Measurements from ENCODE around the gene ELN. TPM values are rescaled to one million over a fixed set of nuclear protein-coding genes. Genes with fewer than 3 reads are reported as not detected.

ELN gene
- total and polyA plus RNA-seq, 2 of the 8 experiments (the other 6 are each of a cell fraction or from before 2014, with no cell fraction given), result 5.1 to 5.6 TPM

DNA sequence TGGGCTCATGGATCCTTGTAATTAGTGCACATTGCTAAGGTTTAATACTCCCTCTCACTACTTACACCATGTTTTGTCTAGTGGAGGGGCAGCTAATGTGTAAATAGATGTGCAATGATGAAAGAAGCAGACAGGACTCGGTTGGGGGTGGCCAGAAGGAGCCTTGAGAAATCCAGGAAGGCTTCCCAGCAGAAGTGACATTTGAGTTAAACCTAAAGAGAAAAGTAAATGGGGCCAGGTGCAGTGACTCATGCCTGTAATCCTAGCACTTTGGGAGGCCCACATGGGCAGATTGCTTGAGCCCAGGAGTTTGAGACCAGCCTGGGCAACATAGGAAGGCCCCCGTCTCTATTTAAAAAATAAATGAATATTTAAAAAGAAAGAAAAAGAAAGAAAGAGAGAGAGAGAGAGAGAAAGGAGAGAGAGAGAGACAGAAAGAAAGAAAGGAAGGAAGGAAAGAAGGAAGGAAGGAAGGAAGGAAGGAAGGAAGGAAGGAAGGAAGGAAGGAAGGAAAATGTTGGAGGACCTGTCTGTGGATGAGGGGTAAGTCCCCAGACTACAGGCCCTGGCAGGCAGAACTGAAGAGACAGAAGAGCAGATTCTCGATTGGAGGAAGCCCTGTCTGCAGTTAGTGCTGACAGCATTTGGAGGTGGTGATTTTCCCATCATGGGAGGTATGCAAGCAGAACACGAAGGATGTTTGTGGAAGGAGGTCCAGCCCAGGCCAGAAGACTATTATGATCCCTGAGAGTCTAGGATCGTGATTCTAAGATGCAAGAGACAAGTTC lies 3.6 kb downstream of the ELN start:
- no peaks in the 10 kb centered on the region for H4K20me1 ChIP-seq (replicated peaks in 1 of 2; ENCODE audit: control insufficient read depth in 1 of 2, insufficient read depth in 2 of 2, low read length in 2 of 2)
- H4K91ac ChIP-seq (replicated peaks; ENCODE audit: insufficient read length, low read length), result no peak overlapping the region
- no peak overlapping the region for H2BK15ac ChIP-seq (ENCODE audit: low read length)
- peaks cover 0 to 27% (median 17%) of the 10 kb centered on the region in 4 experiments; a peak in 6 of 7 replicates for H3K4me1 ChIP-seq (replicated peaks in 1 of 4; ENCODE audit: control insufficient read depth in 3 of 4, insufficient read depth in 4 of 4, low read length in 3 of 4)
- H3K4me3 ChIP-seq (ENCODE audit: extremely low read depth in 1 of 4, insufficient read depth in 2 of 4, low read depth in 3 of 4, low read length in 4 of 4), result no peak overlapping the region
- CTCF ChIA-PET (ENCODE audit: partially characterized antibody), result interaction anchor here (1.2 to 10.9 kb wide), 3 partner anchors 19 to 175 kb away, joined by 3 to 145 read pairs (median 3); no protein-coding TSS in a partner anchor
- H3K27ac ChIP-seq (ENCODE audit: low read depth, low read length), result no peak overlapping the region
- no peak for DNase-seq (ENCODE audit: low read depth in 1 of 2, low spot score in 2 of 2)
- H3K9me3 ChIP-seq (ENCODE audit: insufficient read depth in 2 of 2, low read depth in 1 of 2, low read length in 1 of 2), result no peaks in the 10 kb centered on the region
- H4K8ac ChIP-seq (ENCODE audit: extremely low read depth, insufficient read depth, low read length), result no peak overlapping the region
- no peaks in the 10 kb centered on the region for H3K79me2 ChIP-seq (ENCODE audit: control insufficient read depth in 1 of 2, insufficient read depth in 2 of 2, low read length in 2 of 2)
- no peak overlapping the region for H3K4ac ChIP-seq (replicated peaks; ENCODE audit: insufficient read length, low read depth, low read length)
- no peak overlapping the region for H2BK12ac ChIP-seq (ENCODE audit: low read depth, low read length)
- no peaks in the 10 kb centered on the region; the same call in 1 of the 2 replicates for H3K23me2 ChIP-seq (ENCODE audit: low read depth, low read length)
- H3K79me1 ChIP-seq (ENCODE audit: low read depth, low read length), result no peaks in the 10 kb centered on the region
- no peak overlapping the region for H2BK20ac ChIP-seq (ENCODE audit: low read length)
- no peak overlapping the region for H3K56ac ChIP-seq (replicated peaks; ENCODE audit: insufficient read length, low read depth, low read length)
- POLR2A ChIA-PET (ENCODE audit: partially characterized antibody), result interaction anchor here (0.5 to 1.1 kb wide), 2 partner anchors 10 to 399 kb away, joined by 3 read pairs; no protein-coding TSS in a partner anchor
- H3K18ac ChIP-seq (ENCODE audit: extremely low read depth, low read length), result no peak overlapping the region
- H2AK5ac ChIP-seq (ENCODE audit: low read depth, low read length), result no peak overlapping the region
- peaks cover 0 to 9% (median 4%) of the 10 kb centered on the region in 4 experiments; a peak in 3 of 7 replicates for H3K27me3 ChIP-seq (replicated peaks in 1 of 4; ENCODE audit: control insufficient read depth in 3 of 4, extremely low read depth in 1 of 4, insufficient read depth in 3 of 4, low read length in 3 of 4)
- 85% methylated on average over 5 of the region's 5 CpGs; no CpG with 5 or more reads in 1 of the 2 experiments for WGBS, 2 experiments (ENCODE audit: extremely low coverage in 1 of 2, insufficient coverage in 1 of 2, insufficient read length in 1 of 2, insufficient replicate concordance in 2 of 2, low coverage in 1 of 2, low lambda C conversion rate in 2 of 2, missing lambda C conversion rate in 1 of 2)
- no peak overlapping the region for H2BK120ac ChIP-seq (replicated peaks; ENCODE audit: low read depth, low read length)
- H3K4me2 ChIP-seq (ENCODE audit: insufficient read depth in 1 of 2, low read depth in 2 of 2, low read length in 2 of 2), result no peak overlapping the region
- no peak overlapping the region for H4K5ac ChIP-seq (ENCODE audit: insufficient read length, low read depth, low read length)
- no peak for FAIRE-seq
- no peak for TF ChIP-seq SP1 (IDR thresholded peaks at IDR 0.05; ENCODE audit: low read depth, low read length)
- peak; percentile 67; the same call in 1 of the 2 replicates for TF ChIP-seq KDM1A (IDR thresholded peaks at IDR 0.05; ENCODE audit: borderline replicate concordance, low read length)
- no peak overlapping the region for H3K23ac ChIP-seq (ENCODE audit: insufficient read length)
- no peak overlapping the region for H2AFZ ChIP-seq (ENCODE audit: low read length)
- no peak overlapping the region; a peak in 1 of 7 replicates for H3K9ac ChIP-seq (replicated peaks in 1 of 4; ENCODE audit: extremely low read depth in 1 of 4, low read depth in 3 of 4, low read length in 3 of 4)
- no peaks in the 10 kb centered on the region for H3K36me3 ChIP-seq (ENCODE audit: control insufficient read depth in 2 of 4, insufficient read depth in 4 of 4, low read length in 3 of 4)
- no peak overlapping the region for H2BK5ac ChIP-seq (ENCODE audit: low read depth, low read length)
- H3K14ac ChIP-seq (ENCODE audit: insufficient read length), result no peak overlapping the region
